IMR-90 (cell line): Measurements from ENCODE around the gene CAMK2B. TPM values are rescaled to one million over a fixed set of nuclear protein-coding genes. Genes with fewer than 3 reads are reported as not detected.

Source experiments
- ATAC-seq: fragments of 200-7000 bp; cut with Tn5 transposase; 2 replicates; pipeline ENCODE4 v1.9.1; 2020; ENCODE audit warnings: low read depth, mild to moderate bottlenecking, moderate library complexity
- BruUV-seq: library from RNA; stranded (reverse); fragments of 400-500 nt; replicated peaks from 2 replicates; lab custom pipeline; 2021; lab: Mats Ljungman, UMichigan
- CTCF ChIA-PET: fragments of 300-600 bp; formaldehyde crosslinking; extraction: SDS; loops from one replicate; lab custom pipeline; 2021; ENCODE audit warnings: antibody characterized with exemption; lab: Yijun Ruan, JAX
- POLR2A ChIA-PET: fragments of 300-600 bp; sonication (Branson Sonifier 250); formaldehyde crosslinking; loops from one replicate; lab custom pipeline; 2022; ENCODE audit warnings: antibody characterized with exemption; ENCODE audit not compliant: unreplicated experiment; lab: Charles Lee
- DNase-seq: peaks from one replicate; pipeline ENCODE4 v3.0.0; 2013
- H2AFZ ChIP-seq: replicated peaks from 2 replicates; pipeline ENCODE3; 2013; ENCODE audit warnings: low read length, mild to moderate bottlenecking; ENCODE audit not compliant: poor library complexity
- H2AK5ac ChIP-seq: 2 replicates; pipeline ENCODE4 v1.6.1; 2013; ENCODE audit warnings: low read depth, low read length, inconsistent platforms
- H2AK9ac ChIP-seq: replicated peaks from 2 replicates; pipeline ENCODE3; 2013; ENCODE audit warnings: mild to moderate bottlenecking, low read depth, low read length, moderate library complexity; ENCODE audit not compliant: poor library complexity
- H2BK120ac ChIP-seq: 2 replicates; pipeline ENCODE4 v1.6.1; 2013; ENCODE audit warnings: low read depth, low read length, inconsistent platforms
- H2BK15ac ChIP-seq: 3 replicates; pipeline ENCODE4 v1.6.1; 2013; ENCODE audit warnings: low read depth, low read length, inconsistent platforms
- H2BK20ac ChIP-seq: 2 replicates; pipeline ENCODE4 v1.6.1; 2013; ENCODE audit warnings: low read depth, mild to moderate bottlenecking, inconsistent platforms, low read length, moderate library complexity
- H2BK5ac ChIP-seq: 2 replicates; pipeline ENCODE4 v1.6.1; 2013; ENCODE audit warnings: mild to moderate bottlenecking, low read depth, low read length, inconsistent platforms; ENCODE audit not compliant: poor library complexity, severe bottlenecking
- H3K14ac ChIP-seq: replicated peaks from 2 replicates; pipeline ENCODE4 v1.6.1; 2013; ENCODE audit warnings: low read depth, low read length, inconsistent platforms
- H3K18ac ChIP-seq: 2 replicates; pipeline ENCODE4 v1.6.1; 2013; ENCODE audit warnings: low read depth, low read length, control low read depth
- H3K23ac ChIP-seq: 2 replicates; pipeline ENCODE4 v1.6.1; 2013; ENCODE audit warnings: low read depth, low read length, inconsistent platforms
- H3K27ac ChIP-seq: 2 replicates; pipeline ENCODE4 v1.5.1; 2013; ENCODE audit warnings: mild to moderate bottlenecking, control low read depth, low read length; ENCODE audit not compliant: insufficient read depth
- H3K27me3 ChIP-seq: 2 replicates; pipeline ENCODE4 v1.6.1; 2013; ENCODE audit warnings: low read length; ENCODE audit not compliant: control insufficient read depth, insufficient read depth
- H3K36me3 ChIP-seq: 2 replicates; pipeline ENCODE4 v1.6.1; 2013; ENCODE audit warnings: low read length, mixed read lengths; ENCODE audit not compliant: control insufficient read depth, insufficient read depth
- H3K4ac ChIP-seq: 2 replicates; pipeline ENCODE4 v1.6.1; 2013; ENCODE audit warnings: low read depth, low read length, inconsistent platforms
- H3K4me1 ChIP-seq: 2 replicates; pipeline ENCODE4 v1.6.1; 2013; ENCODE audit warnings: low read length, mixed read lengths; ENCODE audit not compliant: control insufficient read depth, insufficient read depth
- H3K4me2 ChIP-seq: 2 replicates; pipeline ENCODE4 v1.6.1; 2013; ENCODE audit warnings: low read depth, mild to moderate bottlenecking, control low read depth, low read length, moderate library complexity
- H3K4me3 ChIP-seq: 2 replicates; pipeline ENCODE4 v1.5.1; 2013; ENCODE audit warnings: low read depth, mild to moderate bottlenecking, control low read depth, low read length, moderate library complexity; ENCODE audit not compliant: insufficient read depth
- H3K56ac ChIP-seq: 2 replicates; pipeline ENCODE4 v1.6.1; 2013; ENCODE audit warnings: low read length, inconsistent platforms; ENCODE audit not compliant: insufficient read depth; ENCODE audit errors: extremely low read depth
- H3K79me1 ChIP-seq, 2 experiments: 2 replicates each; pipeline ENCODE4 v1.6.1; 2013; ENCODE audit warnings: low read length in 2 of 2, inconsistent platforms in 1 of 2, low read depth in 1 of 2
- H3K9ac ChIP-seq: 2 replicates; pipeline ENCODE4 v1.6.1; 2013; ENCODE audit warnings: low read depth, low read length, control low read depth
- H3K9me1 ChIP-seq: 2 replicates; pipeline ENCODE4 v1.6.1; 2013; ENCODE audit warnings: low read length, inconsistent platforms; ENCODE audit not compliant: insufficient read depth
- H3K9me3 ChIP-seq: 2 replicates; pipeline ENCODE4 v1.6.1; 2013; ENCODE audit warnings: low read length; ENCODE audit not compliant: control insufficient read depth, insufficient read depth
- H4K20me1 ChIP-seq: 2 replicates; pipeline ENCODE4 v1.6.1; 2013; ENCODE audit warnings: low read length, inconsistent platforms; ENCODE audit not compliant: insufficient read depth
- H4K5ac ChIP-seq: 2 replicates; pipeline ENCODE4 v1.6.1; 2013; ENCODE audit warnings: mild to moderate bottlenecking, low read depth, low read length, control low read depth
- H4K8ac ChIP-seq, 2 experiments: 2 replicates each; pipeline ENCODE4 v1.6.1; 2013; ENCODE audit warnings: low read depth in 2 of 2, low read length in 2 of 2, control low read depth in 1 of 2, inconsistent platforms in 1 of 2
- H4K91ac ChIP-seq: 2 replicates; pipeline ENCODE4 v1.6.1; 2013; ENCODE audit warnings: low read depth, low read length, inconsistent platforms; ENCODE audit not compliant: insufficient read depth
- BHLHE40 ChIP-seq: fragments of 150-350 bp; IDR thresholded peaks from 2 replicates; pipeline ENCODE4 v1.6.1; 2016; ENCODE audit warnings: mild to moderate bottlenecking, low read depth, low read length
- CEBPB ChIP-seq: IDR thresholded peaks from 2 replicates; pipeline ENCODE4 v1.6.1; 2012; ENCODE audit warnings: low read depth, low read length, improper control_type of control experiment
- CHD1 ChIP-seq: IDR thresholded peaks from 2 replicates; pipeline ENCODE4 v1.6.1; 2012; ENCODE audit warnings: low read depth, low read length, improper control_type of control experiment
- MAZ ChIP-seq: IDR thresholded peaks from 2 replicates; pipeline ENCODE4 v1.6.1; 2012; ENCODE audit warnings: low read depth, mild to moderate bottlenecking, low read length, improper control_type of control experiment, moderate library complexity, borderline replicate concordance
- MXI1 ChIP-seq: IDR thresholded peaks from 2 replicates; pipeline ENCODE4 v1.6.1; 2012; ENCODE audit warnings: low read depth, mild to moderate bottlenecking, low read length, moderate library complexity, borderline replicate concordance
- NFE2L2 ChIP-seq: fragments of 150-350 bp; IDR thresholded peaks from 2 replicates; pipeline ENCODE4 v1.6.1; 2016; ENCODE audit warnings: low read depth, mild to moderate bottlenecking, low read length
- POLR2A ChIP-seq: IDR thresholded peaks from 2 replicates; pipeline ENCODE4 v1.6.1; 2012; ENCODE audit warnings: mild to moderate bottlenecking, low read depth, low read length
- RAD21 ChIP-seq: IDR thresholded peaks from 2 replicates; pipeline ENCODE4 v1.6.1; 2012; ENCODE audit warnings: low read length, improper control_type of control experiment
- RFX5 ChIP-seq: IDR thresholded peaks from 2 replicates; pipeline ENCODE4 v1.8.0; 2012; ENCODE audit warnings: low read depth, mild to moderate bottlenecking, low read length, moderate library complexity
- SMC3 ChIP-seq: fragments of 150-350 bp; IDR thresholded peaks from 2 replicates; pipeline ENCODE4 v1.6.1; 2016; ENCODE audit warnings: low read depth, mild to moderate bottlenecking, antibody characterized with exemption, low read length, moderate library complexity
- WGBS, 2 experiments: methylation state at CpG; one replicate each; pipeline versions ENCODE4 v1.1.5 to v1.1.7; 2013; ENCODE audit warnings: missing lambda C conversion rate in 2 of 2; ENCODE audit not compliant: insufficient read length in 1 of 2; ENCODE audit errors: extremely low coverage in 2 of 2; 5-methylcytosine and 5-hydroxymethylcytosine counted together
- dilution Hi-C: fragments of 300-500 bp; cut with HindIII; formaldehyde crosslinking; loops from one replicate; pipeline ENCODE4 v1.14.3; 2018; ENCODE audit warnings: low sequenced_read_pairs; ENCODE audit not compliant: unreplicated experiment
- in situ Hi-C: fragments of 300-500 bp; cut with MboI; formaldehyde crosslinking; loops from 3 replicates; pipeline ENCODE4 v1.14.3; 2019; ENCODE audit warnings: low sequenced_read_pairs, inconsistent platforms, mixed read lengths
- intact Hi-C: fragments of 100-400 bp; cut with micrococcal nuclease; formaldehyde crosslinking; loops from 2 replicates; pipeline ENCODE4 v1.10.0; 2022
- polyA plus RNA-seq, 3 experiments: library from polyadenylated mRNA; depleted of rRNA; stranded (reverse); fragments of >200 nt; gene quantifications; 2 replicates each; pipeline ENCODE4 v1.2.3, GENCODE V29; 2012; ENCODE audit warnings: low replicate concordance in 1 of 3
- total RNA-seq: library from RNA; depleted of rRNA; stranded (reverse); fragments of >200 nt; gene quantifications from 2 replicates; pipeline ENCODE4 v1.2.3, GENCODE V29; 2012
- TF ChIP-seq, protein P1 (sequence below): fragments of 150-350 bp; IDR thresholded peaks from 2 replicates; pipeline ENCODE4 v1.6.1; 2017; ENCODE audit warnings: mild to moderate bottlenecking, antibody characterized with exemption, low read length, low read depth
- TF ChIP-seq, protein P2 (sequence below): fragments of 150-350 bp; IDR thresholded peaks from 2 replicates; pipeline ENCODE4 v1.6.1; 2016; ENCODE audit warnings: low read depth, mild to moderate bottlenecking, low read length, moderate library complexity, borderline replicate concordance
- TF ChIP-seq, protein P3 (sequence below): conservative IDR thresholded peaks from 2 replicates; pipeline ENCODE4 v1.5.1; 2012; ENCODE audit warnings: mild to moderate bottlenecking, low read depth, low read length, improper control_type of control experiment

CAMK2B gene
- total and polyA plus RNA-seq, 2 of the 4 experiments (the other 2 are of a cell fraction), result 0.18 to 0.36 TPM

DNA sequence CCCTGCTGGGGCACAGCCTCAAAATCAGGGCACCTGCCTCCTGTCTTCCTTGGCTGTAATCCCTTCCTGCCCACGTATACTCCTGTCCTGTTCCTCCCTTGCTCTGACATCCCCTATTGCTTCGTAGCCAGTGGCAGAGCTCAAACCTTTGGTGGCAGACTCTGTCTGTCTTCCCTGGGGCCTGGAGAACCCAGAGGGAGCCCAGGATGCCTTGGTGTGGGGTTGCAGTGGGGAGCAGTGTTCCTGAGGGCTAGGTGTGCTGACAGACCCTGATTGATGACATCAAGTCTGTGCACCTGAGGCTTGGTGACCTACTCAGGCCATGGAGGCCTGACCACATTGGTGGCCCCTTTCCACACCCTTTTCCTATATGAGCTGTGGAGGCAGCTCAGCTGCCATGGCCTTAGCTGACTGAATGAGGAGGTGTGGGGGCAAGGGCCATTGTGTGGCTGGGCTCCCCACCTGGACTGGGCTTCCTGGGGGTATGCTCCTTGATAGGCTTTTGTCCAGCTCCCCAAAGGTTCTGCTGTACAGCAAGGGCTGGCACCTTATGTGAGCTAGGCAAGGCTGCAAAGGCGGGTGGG lies 130.7 kb downstream of the CAMK2B start:
- CTCF ChIA-PET, result no interaction called here
- Histone ChIP-seq H4K5ac (no peak overlapping the region), H3K23ac (no peak overlapping the region), H3K4me2 (no peak overlapping the region), H3K4me1 (no peaks in the 10 kb centered on the region), H2AK9ac (no peak overlapping the region), H4K8ac (no peak overlapping the region), H3K27me3 (peaks cover 17% of the 10 kb centered on the region), H2BK120ac (no peak overlapping the region), H3K4ac (no peak overlapping the region), H3K4me3 (no peak overlapping the region), H2AFZ (no peak overlapping the region), H3K18ac (no peak overlapping the region), H4K91ac (no peak overlapping the region), H3K9ac (no peak overlapping the region), H2AK5ac (no peak overlapping the region), H2BK5ac (no peak overlapping the region), H3K56ac (no peak overlapping the region), H3K9me1 (no peaks in the 10 kb centered on the region), H3K79me1 (no peaks in the 10 kb centered on the region), H2BK15ac (no peak overlapping the region), H3K14ac (no peak overlapping the region), H4K20me1 (no peaks in the 10 kb centered on the region), H3K9me3 (no peaks in the 10 kb centered on the region), H3K36me3 (no peaks in the 10 kb centered on the region), H2BK20ac (no peak overlapping the region), H3K27ac (no peak overlapping the region)
- dilution Hi-C loops (no loop called here), in situ Hi-C loops (loop anchor here (5.0 to 10.0 kb wide), 2 partner anchors 70 to 127 kb away; partner anchors contain the start of genes PGAM2 and POLD2), intact Hi-C loops (no loop called here)
- DNase-seq (no peak), ATAC-seq (no peak)
- 71% methylated on average over 1 of the region's 3 CpGs; no CpG with 5 or more reads in 1 of the 2 experiments for WGBS, 2 experiments
- POLR2A ChIA-PET, result no interaction called here
- TF ChIP-seq NFE2L2 (no peak), POLR2A (no peak), RAD21 (no peak), RFX5 (no peak), SMC3 (no peak), CHD1 (no peak), BHLHE40 (no peak), MXI1 (no peak), MAZ (no peak), CEBPB (no peak)
- TF ChIP-seq, protein P1, sequence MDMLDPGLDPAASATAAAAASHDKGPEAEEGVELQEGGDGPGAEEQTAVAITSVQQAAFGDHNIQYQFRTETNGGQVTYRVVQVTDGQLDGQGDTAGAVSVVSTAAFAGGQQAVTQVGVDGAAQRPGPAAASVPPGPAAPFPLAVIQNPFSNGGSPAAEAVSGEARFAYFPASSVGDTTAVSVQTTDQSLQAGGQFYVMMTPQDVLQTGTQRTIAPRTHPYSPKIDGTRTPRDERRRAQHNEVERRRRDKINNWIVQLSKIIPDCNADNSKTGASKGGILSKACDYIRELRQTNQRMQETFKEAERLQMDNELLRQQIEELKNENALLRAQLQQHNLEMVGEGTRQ, result no peak
- TF ChIP-seq, protein P2, sequence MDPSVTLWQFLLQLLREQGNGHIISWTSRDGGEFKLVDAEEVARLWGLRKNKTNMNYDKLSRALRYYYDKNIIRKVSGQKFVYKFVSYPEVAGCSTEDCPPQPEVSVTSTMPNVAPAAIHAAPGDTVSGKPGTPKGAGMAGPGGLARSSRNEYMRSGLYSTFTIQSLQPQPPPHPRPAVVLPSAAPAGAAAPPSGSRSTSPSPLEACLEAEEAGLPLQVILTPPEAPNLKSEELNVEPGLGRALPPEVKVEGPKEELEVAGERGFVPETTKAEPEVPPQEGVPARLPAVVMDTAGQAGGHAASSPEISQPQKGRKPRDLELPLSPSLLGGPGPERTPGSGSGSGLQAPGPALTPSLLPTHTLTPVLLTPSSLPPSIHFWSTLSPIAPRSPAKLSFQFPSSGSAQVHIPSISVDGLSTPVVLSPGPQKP, result no peak
- TF ChIP-seq, protein P3, sequence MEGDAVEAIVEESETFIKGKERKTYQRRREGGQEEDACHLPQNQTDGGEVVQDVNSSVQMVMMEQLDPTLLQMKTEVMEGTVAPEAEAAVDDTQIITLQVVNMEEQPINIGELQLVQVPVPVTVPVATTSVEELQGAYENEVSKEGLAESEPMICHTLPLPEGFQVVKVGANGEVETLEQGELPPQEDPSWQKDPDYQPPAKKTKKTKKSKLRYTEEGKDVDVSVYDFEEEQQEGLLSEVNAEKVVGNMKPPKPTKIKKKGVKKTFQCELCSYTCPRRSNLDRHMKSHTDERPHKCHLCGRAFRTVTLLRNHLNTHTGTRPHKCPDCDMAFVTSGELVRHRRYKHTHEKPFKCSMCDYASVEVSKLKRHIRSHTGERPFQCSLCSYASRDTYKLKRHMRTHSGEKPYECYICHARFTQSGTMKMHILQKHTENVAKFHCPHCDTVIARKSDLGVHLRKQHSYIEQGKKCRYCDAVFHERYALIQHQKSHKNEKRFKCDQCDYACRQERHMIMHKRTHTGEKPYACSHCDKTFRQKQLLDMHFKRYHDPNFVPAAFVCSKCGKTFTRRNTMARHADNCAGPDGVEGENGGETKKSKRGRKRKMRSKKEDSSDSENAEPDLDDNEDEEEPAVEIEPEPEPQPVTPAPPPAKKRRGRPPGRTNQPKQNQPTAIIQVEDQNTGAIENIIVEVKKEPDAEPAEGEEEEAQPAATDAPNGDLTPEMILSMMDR, result no peak
- BruUV-seq, result no TSS peak
